ENCODE data around the gene WDR64.

Gene WDR64

GRCh38 chr1:241778117-241778516 lies 126.0 kb downstream of the WDR64 start:
- no peaks in the 10 kb centered on the region for H4K20me1 ChIP-seq (ENCODE audit: insufficient read depth, low read length)

GRCh38 chr1:241779897-241780296 lies 127.8 kb downstream of the WDR64 start:
- Histone ChIP-seq H3K4me1 (ENCODE audit: insufficient read depth, low read length) (no peaks in the 10 kb centered on the region), H3K27ac (ENCODE audit: low read length) (no peak overlapping the region), H3K79me2 (ENCODE audit: insufficient read depth, low read length) (no peaks in the 10 kb centered on the region), H3K9ac (ENCODE audit: low read depth, low read length) (no peak overlapping the region), H4K20me1 (ENCODE audit: insufficient read depth, low read length) (no peaks in the 10 kb centered on the region), H3K27me3 (ENCODE audit: insufficient read depth, low read length, poor library complexity) (no peaks in the 10 kb centered on the region), H3K9me3 (ENCODE audit: insufficient read depth, low read length, severe bottlenecking) (no peaks in the 10 kb centered on the region), H3K4me2 (ENCODE audit: insufficient read depth, low read length) (no peak overlapping the region), H2AFZ (ENCODE audit: low read depth, low read length) (no peak overlapping the region), H3K36me3 (ENCODE audit: insufficient read depth, low read length) (no peaks in the 10 kb centered on the region), H3K4me3 (ENCODE audit: low read depth in 1 of 2, low read length in 2 of 2) (no peak overlapping the region)
- DNase-seq (no peak), ATAC-seq (ENCODE audit: insufficient read depth, low read depth) (no peak)
- TF ChIP-seq CTCF (IDR thresholded peaks at IDR 0.05; ENCODE audit: borderline replicate concordance, extremely low read depth, low read length, poor library complexity, severe bottlenecking) (no peak), EZH2 (IDR thresholded peaks at IDR 0.05; ENCODE audit: borderline replicate concordance, low read depth, low read length, severe bottlenecking) (no peak)

More at GRCh38 chr1:241778117-241778516, 126.0 kb downstream of the WDR64 start:
- no peaks in the 10 kb centered on the region for H3K9me3 ChIP-seq (ENCODE audit: insufficient read depth, low read length, severe bottlenecking)
- TF ChIP-seq EZH2 (IDR thresholded peaks at IDR 0.05; ENCODE audit: borderline replicate concordance, low read depth, low read length, severe bottlenecking) (no peak), CTCF (IDR thresholded peaks at IDR 0.05; ENCODE audit: borderline replicate concordance, extremely low read depth, low read length, poor library complexity, severe bottlenecking) (no peak)
- H3K4me2 ChIP-seq (ENCODE audit: insufficient read depth, low read length), result no peak overlapping the region
- DNase-seq (no peak), ATAC-seq (ENCODE audit: insufficient read depth, low read depth) (no peak)
- no peaks in the 10 kb centered on the region for H3K79me2 ChIP-seq (ENCODE audit: insufficient read depth, low read length)
- H3K27me3 ChIP-seq (ENCODE audit: insufficient read depth, low read length, poor library complexity), result no peaks in the 10 kb centered on the region
- no peak overlapping the region for H3K4me3 ChIP-seq (ENCODE audit: low read depth in 1 of 2, low read length in 2 of 2)
- no peaks in the 10 kb centered on the region for H3K36me3 ChIP-seq (ENCODE audit: insufficient read depth, low read length)
- no peaks in the 10 kb centered on the region for H3K4me1 ChIP-seq (ENCODE audit: insufficient read depth, low read length)
- H3K9ac ChIP-seq (ENCODE audit: low read depth, low read length), result no peak overlapping the region
- H2AFZ ChIP-seq (ENCODE audit: low read depth, low read length), result no peak overlapping the region
- H3K27ac ChIP-seq (ENCODE audit: low read length), result no peak overlapping the region

- Histone ChIP-seq H4K20me1 (ENCODE audit: insufficient read depth, low read length) (no peaks in the 10 kb centered on the region), H3K9me3 (ENCODE audit: insufficient read depth, low read length, severe bottlenecking) (no peaks in the 10 kb centered on the region), H3K4me1 (ENCODE audit: insufficient read depth, low read length) (no peaks in the 10 kb centered on the region), H3K4me3 (ENCODE audit: low read depth in 1 of 2, low read length in 2 of 2) (no peak overlapping the region), H3K79me2 (ENCODE audit: insufficient read depth, low read length) (no peaks in the 10 kb centered on the region), H3K4me2 (ENCODE audit: insufficient read depth, low read length) (no peak overlapping the region), H3K9ac (ENCODE audit: low read depth, low read length) (no peak overlapping the region), H3K27ac (ENCODE audit: low read length) (no peak overlapping the region), H3K27me3 (ENCODE audit: insufficient read depth, low read length, poor library complexity) (no peaks in the 10 kb centered on the region), H3K36me3 (ENCODE audit: insufficient read depth, low read length) (no peaks in the 10 kb centered on the region), H2AFZ (ENCODE audit: low read depth, low read length) (no peak overlapping the region)
- DNase-seq, result no peak
- no peak for ATAC-seq (ENCODE audit: insufficient read depth, low read depth)
- TF ChIP-seq CTCF (IDR thresholded peaks at IDR 0.05; ENCODE audit: borderline replicate concordance, extremely low read depth, low read length, poor library complexity, severe bottlenecking), result no peak
- no peak for TF ChIP-seq EZH2 (IDR thresholded peaks at IDR 0.05; ENCODE audit: borderline replicate concordance, low read depth, low read length, severe bottlenecking)
Observed at GRCh38 chr1:241782396-241782795, 130.3 kb downstream of the WDR64 start.

- Histone ChIP-seq H3K4me3 (ENCODE audit: low read depth in 1 of 2, low read length in 2 of 2) (no peak overlapping the region), H3K27ac (ENCODE audit: low read length) (no peak overlapping the region), H3K79me2 (ENCODE audit: insufficient read depth, low read length) (no peaks in the 10 kb centered on the region), H4K20me1 (ENCODE audit: insufficient read depth, low read length) (no peaks in the 10 kb centered on the region), H3K36me3 (ENCODE audit: insufficient read depth, low read length) (no peaks in the 10 kb centered on the region), H3K4me1 (ENCODE audit: insufficient read depth, low read length) (no peaks in the 10 kb centered on the region), H3K27me3 (ENCODE audit: insufficient read depth, low read length, poor library complexity) (no peaks in the 10 kb centered on the region), H3K9ac (ENCODE audit: low read depth, low read length) (no peak overlapping the region), H2AFZ (ENCODE audit: low read depth, low read length) (no peak overlapping the region), H3K9me3 (ENCODE audit: insufficient read depth, low read length, severe bottlenecking) (no peaks in the 10 kb centered on the region), H3K4me2 (ENCODE audit: insufficient read depth, low read length) (no peak overlapping the region)
- TF ChIP-seq CTCF (IDR thresholded peaks at IDR 0.05; ENCODE audit: borderline replicate concordance, extremely low read depth, low read length, poor library complexity, severe bottlenecking), result no peak
- TF ChIP-seq EZH2 (IDR thresholded peaks at IDR 0.05; ENCODE audit: borderline replicate concordance, low read depth, low read length, severe bottlenecking), result no peak
- DNase-seq (no peak), ATAC-seq (ENCODE audit: insufficient read depth, low read depth) (no peak)
Observed at GRCh38 chr1:241787691-241788090, 135.6 kb downstream of the WDR64 start.
